Osteocyte (in vitro differentiated cells): ENCODE results near the gene HIVEP3. TPM values are rescaled to one million over a fixed set of nuclear protein-coding genes. Genes with fewer than 3 reads are reported as not detected.
"Not testable (repeated sequence)": the region's sequence is repeated elsewhere in the genome, so short reads cannot be mapped to it uniquely, and the experiment has no call there.

ENCODE experiments used
- DNase-seq: peaks from one replicate; pipeline ENCODE4 v3.0.0; 2021; ENCODE audit warnings: mixed read lengths; ENCODE audit not compliant: unreplicated experiment; ENCODE audit errors: extremely low spot score
- H3K27ac Mint-ChIP-seq: one replicate; pipeline ENCODE4 v1.8.0; 2021; ENCODE audit warnings: mild to moderate bottlenecking, mixed read lengths; ENCODE audit not compliant: unreplicated experiment
- H3K27me3 Mint-ChIP-seq: one replicate; pipeline ENCODE4 v1.8.0; 2021; ENCODE audit warnings: mixed read lengths; ENCODE audit not compliant: unreplicated experiment
- H3K36me3 Mint-ChIP-seq: one replicate; pipeline ENCODE4 v1.8.0; 2021; ENCODE audit warnings: mixed read lengths; ENCODE audit not compliant: unreplicated experiment
- H3K4me1 Mint-ChIP-seq: one replicate; pipeline ENCODE4 v1.8.0; 2021; ENCODE audit warnings: mixed read lengths; ENCODE audit not compliant: unreplicated experiment
- H3K4me3 Mint-ChIP-seq: one replicate; pipeline ENCODE4 v1.8.0; 2021; ENCODE audit warnings: mild to moderate bottlenecking, moderate library complexity, mixed read lengths; ENCODE audit not compliant: unreplicated experiment
- H3K9me3 Mint-ChIP-seq: one replicate; pipeline ENCODE4 v1.8.0; 2021; ENCODE audit warnings: mixed read lengths; ENCODE audit not compliant: unreplicated experiment
- total RNA-seq: library from RNA; stranded (reverse); gene quantifications from 2 replicates; pipeline ENCODE4 v1.2.1, GENCODE V29; 2021
- TF ChIP-seq, protein P1 (sequence below): fragments of 200-600 bp; sonication (generic); IDR thresholded peaks from 2 replicates; pipeline ENCODE4 v1.5.0; 2021; ENCODE audit warnings: antibody characterized with exemption, mild to moderate bottlenecking, moderate library complexity

The HIVEP3 gene
- total RNA-seq, 1 donor from 2014 or later = 0.97 TPM

DNA sequence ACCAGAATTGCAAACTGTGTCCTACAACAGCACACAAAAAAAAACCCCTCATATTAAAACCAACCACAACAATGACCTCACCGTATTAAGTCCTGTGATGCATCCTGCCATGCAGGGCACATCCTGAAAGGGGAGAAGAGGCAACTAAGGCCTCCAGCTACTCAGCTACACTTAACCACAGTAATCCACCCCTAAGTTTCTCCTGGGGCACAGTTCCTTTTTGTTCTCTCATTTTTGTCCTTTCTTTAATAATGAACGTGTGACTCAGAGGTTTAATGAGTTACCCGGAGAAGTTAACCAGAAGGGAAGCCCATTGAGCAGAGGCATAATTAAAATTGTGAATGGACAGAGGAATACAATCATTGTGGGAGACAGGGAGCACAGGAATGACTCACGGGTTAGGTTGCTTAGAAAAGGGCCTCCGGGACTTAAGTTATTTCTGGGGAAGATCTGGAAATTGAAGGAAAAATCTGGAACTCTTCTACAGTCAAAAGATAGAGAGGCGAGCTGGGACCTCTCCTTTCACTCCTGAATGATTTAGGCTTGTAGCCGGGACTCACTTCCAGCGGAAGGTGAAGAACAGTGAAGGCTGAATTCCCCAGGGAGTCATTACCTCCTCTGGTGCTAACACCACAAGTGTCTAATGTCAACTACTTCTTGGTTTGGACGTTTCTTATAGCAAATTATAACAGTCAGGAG, 36.9 kb upstream of the HIVEP3 start:
- H3K36me3 Mint-ChIP-seq = no peaks in the 10 kb centered on the region
- peaks cover 17% of the 10 kb centered on the region for H3K27me3 Mint-ChIP-seq
- TF ChIP-seq, protein P1, sequence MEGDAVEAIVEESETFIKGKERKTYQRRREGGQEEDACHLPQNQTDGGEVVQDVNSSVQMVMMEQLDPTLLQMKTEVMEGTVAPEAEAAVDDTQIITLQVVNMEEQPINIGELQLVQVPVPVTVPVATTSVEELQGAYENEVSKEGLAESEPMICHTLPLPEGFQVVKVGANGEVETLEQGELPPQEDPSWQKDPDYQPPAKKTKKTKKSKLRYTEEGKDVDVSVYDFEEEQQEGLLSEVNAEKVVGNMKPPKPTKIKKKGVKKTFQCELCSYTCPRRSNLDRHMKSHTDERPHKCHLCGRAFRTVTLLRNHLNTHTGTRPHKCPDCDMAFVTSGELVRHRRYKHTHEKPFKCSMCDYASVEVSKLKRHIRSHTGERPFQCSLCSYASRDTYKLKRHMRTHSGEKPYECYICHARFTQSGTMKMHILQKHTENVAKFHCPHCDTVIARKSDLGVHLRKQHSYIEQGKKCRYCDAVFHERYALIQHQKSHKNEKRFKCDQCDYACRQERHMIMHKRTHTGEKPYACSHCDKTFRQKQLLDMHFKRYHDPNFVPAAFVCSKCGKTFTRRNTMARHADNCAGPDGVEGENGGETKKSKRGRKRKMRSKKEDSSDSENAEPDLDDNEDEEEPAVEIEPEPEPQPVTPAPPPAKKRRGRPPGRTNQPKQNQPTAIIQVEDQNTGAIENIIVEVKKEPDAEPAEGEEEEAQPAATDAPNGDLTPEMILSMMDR = no peak
- no peak for DNase-seq
- peaks cover 21% of the 10 kb centered on the region for H3K4me1 Mint-ChIP-seq
- H3K9me3 Mint-ChIP-seq = no peaks in the 10 kb centered on the region
- no peak overlapping the region for H3K4me3 Mint-ChIP-seq
- peak overlapping the region; percentile 46 for H3K27ac Mint-ChIP-seq

DNA sequence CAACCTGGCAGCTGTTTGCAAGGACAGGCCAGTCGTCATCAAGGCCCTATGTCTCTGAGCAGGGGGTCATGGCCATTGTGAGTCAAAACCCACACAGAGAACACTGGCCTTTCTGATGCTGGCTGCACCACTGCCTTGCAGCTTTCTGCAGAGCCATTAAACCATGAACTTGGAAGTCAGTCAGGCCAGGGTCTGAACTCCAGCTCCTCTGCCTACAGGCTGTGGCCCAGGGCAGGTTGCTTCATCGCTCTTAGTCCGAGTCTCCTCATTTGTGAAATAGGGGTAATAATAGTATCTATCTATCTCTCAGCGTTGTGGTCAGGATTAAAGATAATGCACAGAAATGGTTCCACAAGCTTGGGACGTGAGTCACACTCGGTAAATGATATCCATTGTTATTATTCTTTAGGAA, 35.8 kb upstream of the HIVEP3 start:
- no peak overlapping the region for H3K4me3 Mint-ChIP-seq
- peak overlapping the region; percentile 29 for H3K27ac Mint-ChIP-seq
- H3K4me1 Mint-ChIP-seq = peaks cover 21% of the 10 kb centered on the region
- no peaks in the 10 kb centered on the region for H3K36me3 Mint-ChIP-seq
- peaks cover 16% of the 10 kb centered on the region for H3K27me3 Mint-ChIP-seq
- no peak for DNase-seq
- H3K9me3 Mint-ChIP-seq = peaks cover 4% of the 10 kb centered on the region
- TF ChIP-seq, protein P1 = no peak

DNA sequence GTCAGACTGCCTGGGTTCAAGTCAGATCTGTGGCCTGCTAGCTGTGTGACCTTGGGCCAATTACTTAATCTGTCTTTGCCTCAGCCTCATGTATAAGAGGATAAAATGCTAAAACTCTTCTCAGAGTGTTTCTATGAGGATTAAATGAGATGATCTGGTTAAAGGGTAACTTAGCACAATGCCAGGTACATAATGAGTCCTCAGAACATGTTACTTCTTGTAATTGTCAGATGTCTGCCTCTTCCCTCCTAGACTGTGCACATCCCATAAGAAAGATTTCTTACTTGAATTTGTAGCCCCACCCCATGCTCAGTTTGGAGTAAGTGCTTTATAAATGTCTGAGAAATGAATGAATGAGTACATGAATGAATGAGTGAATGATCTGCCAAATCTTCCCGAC, 34.6 kb upstream of the HIVEP3 start:
- TF ChIP-seq, protein P1 = no peak
- no peak overlapping the region for H3K4me3 Mint-ChIP-seq
- H3K9me3 Mint-ChIP-seq = peaks cover 10% of the 10 kb centered on the region
- no peaks in the 10 kb centered on the region for H3K36me3 Mint-ChIP-seq
- H3K27me3 Mint-ChIP-seq = peaks cover 21% of the 10 kb centered on the region
- H3K4me1 Mint-ChIP-seq = peaks cover 21% of the 10 kb centered on the region
- DNase-seq = no peak
- H3K27ac Mint-ChIP-seq = no peak overlapping the region

DNA sequence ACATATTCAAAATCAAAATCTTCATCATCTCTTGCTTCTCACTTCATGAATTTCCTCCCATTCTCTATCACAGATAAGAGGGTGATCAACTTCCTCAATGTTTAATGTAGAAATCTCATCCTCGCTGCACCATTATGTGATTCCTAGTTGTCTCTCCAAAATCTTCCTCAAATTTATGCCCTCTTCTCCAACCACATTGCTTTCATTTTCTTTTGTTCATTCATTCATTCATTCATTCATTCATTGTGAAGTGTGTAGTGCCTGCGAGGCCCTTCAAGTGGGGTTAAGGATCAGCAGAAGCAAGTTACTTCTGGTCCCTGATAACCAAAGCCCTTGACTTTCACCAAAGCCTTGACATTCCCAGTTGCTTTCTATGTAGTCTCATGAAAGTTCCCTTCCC, 33.5 kb upstream of the HIVEP3 start:
- Mint-ChIP-seq H3K27me3 (peaks cover 21% of the 10 kb centered on the region), H3K4me3 (no peak overlapping the region), H3K9me3 (peaks cover 10% of the 10 kb centered on the region), H3K27ac (no peak overlapping the region), H3K36me3 (no peaks in the 10 kb centered on the region), H3K4me1 (peaks cover 21% of the 10 kb centered on the region)
- no peak for DNase-seq
- TF ChIP-seq, protein P1 = no peak

DNA sequence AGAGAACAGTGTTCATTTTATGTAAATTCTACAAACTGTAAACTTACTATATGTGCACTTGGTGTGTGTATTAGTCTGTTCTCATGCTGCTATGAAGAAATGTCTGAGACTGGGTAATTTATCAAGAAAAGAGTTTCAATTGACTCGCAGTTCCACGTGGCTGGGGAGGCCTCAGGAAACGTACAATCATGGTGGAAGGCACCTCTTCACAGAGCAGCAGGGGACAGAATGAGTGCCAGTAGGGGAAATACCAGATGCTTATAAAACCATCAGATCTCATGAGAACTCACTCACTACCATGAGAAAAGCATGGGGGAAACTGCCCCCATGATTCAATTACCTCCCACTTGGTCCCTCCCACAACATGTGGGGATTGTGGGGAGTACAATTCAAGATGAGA, 32.8 kb upstream of the HIVEP3 start:
- H3K36me3 Mint-ChIP-seq, H3K27ac Mint-ChIP-seq, DNase-seq, H3K4me3 Mint-ChIP-seq: not testable (repeated sequence)
- H3K27me3 Mint-ChIP-seq = peaks cover 21% of the 10 kb centered on the region
- H3K4me1 Mint-ChIP-seq = peaks cover 19% of the 10 kb centered on the region
- H3K9me3 Mint-ChIP-seq = peaks cover 10% of the 10 kb centered on the region
